ENCODE results near the gene NCBP3. TPM values are rescaled to one million over a fixed set of nuclear protein-coding genes. Genes with fewer than 3 reads are reported as not detected.

The NCBP3 gene
- total and polyA plus RNA-seq, 2 of the 4 experiments (the other 2 are of a cell fraction): 10.8 to 13.5 TPM

DNA sequence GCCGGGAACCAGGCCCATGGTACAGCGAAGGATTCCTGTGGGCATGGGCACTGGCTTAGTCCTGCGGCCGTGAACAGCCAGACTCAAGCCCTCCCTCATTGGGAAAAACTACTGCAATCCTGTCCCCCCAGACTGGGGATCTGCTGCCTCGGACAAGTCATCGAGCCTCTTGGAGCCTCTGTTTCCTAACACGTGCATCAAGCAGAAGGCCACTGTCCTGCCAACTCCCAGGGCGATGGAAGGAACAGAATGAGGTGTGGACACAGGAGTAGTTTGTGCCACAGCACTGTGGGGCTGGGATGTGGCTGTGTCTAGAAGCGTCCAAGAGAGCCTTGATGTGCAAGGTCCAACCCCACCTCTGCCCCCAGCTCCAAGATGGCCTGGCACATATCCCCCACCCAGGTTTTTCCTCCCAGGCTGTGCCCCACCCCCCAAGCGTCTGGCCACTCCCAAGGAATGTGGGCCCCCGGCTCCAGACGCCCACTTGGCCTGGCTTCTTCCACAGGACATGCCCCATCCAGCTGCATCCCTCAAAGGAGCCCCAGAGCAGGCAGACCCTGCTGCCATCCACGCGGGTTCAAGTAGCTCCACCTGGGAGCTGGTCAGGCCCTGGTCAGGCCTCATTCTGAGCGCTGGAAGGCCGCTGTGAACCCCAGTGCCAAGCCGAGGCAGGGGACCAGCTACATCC, 43.4 kb upstream of the NCBP3 start (continued):
- no peak for TF ChIP-seq RCOR1 (IDR thresholded peaks at IDR 0.05; ENCODE audit: insufficient replicate concordance, low read length)
- TF ChIP-seq RFX5 (IDR thresholded peaks at IDR 0.05; ENCODE audit: low read depth, low read length): no peak

DNA sequence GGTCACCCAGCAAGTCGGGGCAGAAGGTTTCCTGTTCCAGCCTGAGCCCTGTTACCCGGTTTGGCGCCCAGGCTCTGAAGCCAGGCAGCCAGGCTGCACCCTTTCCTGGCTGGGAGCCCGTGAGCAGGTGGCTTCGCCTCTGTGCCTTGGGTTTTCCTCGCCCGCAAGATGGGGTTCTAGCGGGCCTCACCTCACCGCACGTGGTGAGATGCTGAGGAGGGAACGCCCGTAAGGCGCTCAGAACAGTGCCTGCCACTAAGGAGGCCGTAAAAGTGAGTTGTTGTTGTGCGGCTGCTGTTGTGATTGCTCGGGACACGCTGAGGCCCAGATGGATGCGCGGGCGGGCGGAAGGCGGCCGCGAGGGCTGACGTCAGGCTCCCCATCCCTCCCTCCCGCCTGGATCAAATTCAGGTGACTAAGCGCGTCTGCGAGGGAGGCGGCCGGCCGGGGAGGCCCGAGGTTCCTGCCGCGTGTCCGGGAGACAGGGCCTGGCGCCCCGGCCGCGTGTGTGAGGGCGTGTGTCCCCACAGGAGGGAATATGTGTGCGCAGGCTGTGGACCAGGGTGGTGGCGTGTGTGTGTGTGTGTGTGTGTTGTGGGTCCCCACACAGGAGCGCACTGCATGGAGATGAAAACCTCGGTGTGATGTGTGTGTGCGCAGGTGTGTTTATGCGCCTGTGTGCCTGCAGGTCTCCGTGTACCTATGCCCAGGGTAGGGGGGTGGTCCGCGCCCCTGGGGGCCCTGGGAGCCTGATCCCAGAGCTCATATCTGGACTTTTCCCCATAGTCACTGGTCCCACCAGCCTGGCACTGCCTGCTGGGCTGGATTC, 42.5 kb upstream of the NCBP3 start:
- ATAC-seq (ENCODE audit: low read depth) (peak; percentile 37), DNase-seq (peak; percentile 94)
- Histone ChIP-seq H3K27me3 (ENCODE audit: control insufficient read depth, insufficient read depth, low read length) (no peaks in the 10 kb centered on the region), H4K8ac (ENCODE audit: low read depth in 2 of 2, low read length in 2 of 2) (peak overlapping the region; percentile 73 to 100), H4K91ac (ENCODE audit: insufficient read depth, low read depth, low read length) (peak overlapping the region; percentile 98), H3K4me1 (ENCODE audit: control insufficient read depth, insufficient read depth, low read length) (peaks cover 49% of the 10 kb centered on the region), H3K4ac (ENCODE audit: low read depth, low read length) (peak overlapping the region; percentile 87), H3K9me3 (ENCODE audit: control insufficient read depth, insufficient read depth, low read length) (no peaks in the 10 kb centered on the region), H3K4me3 (ENCODE audit: insufficient read depth, low read depth, low read length) (no peak overlapping the region), H3K23ac (ENCODE audit: low read depth, low read length) (peak overlapping the region; percentile 70), H4K5ac (ENCODE audit: low read depth, low read length) (peak overlapping the region; percentile 90), H2BK5ac (ENCODE audit: low read depth, low read length, poor library complexity, severe bottlenecking) (peak overlapping the region; percentile 97), H3K18ac (ENCODE audit: low read depth, low read length) (peak overlapping the region; percentile 51), H3K27ac (ENCODE audit: insufficient read depth, low read length) (peak overlapping the region; percentile 75), H4K20me1 (ENCODE audit: insufficient read depth, low read length) (peaks cover 6% of the 10 kb centered on the region; the same call in 1 of the 2 replicates), H3K9me1 (ENCODE audit: insufficient read depth, low read length) (peaks cover 18% of the 10 kb centered on the region), H3K79me1 (ENCODE audit: low read depth in 1 of 2, low read length in 2 of 2) (peaks cover 14 to 56% of the 10 kb centered on the region in 2 experiments; a peak in 3 of 4 replicates), H3K36me3 (ENCODE audit: control insufficient read depth, insufficient read depth, low read length) (peaks cover 4% of the 10 kb centered on the region; the same call in 1 of the 2 replicates), H3K9ac (ENCODE audit: low read depth, low read length) (peak overlapping the region; percentile 30), H2BK15ac (ENCODE audit: low read depth, low read length) (peak overlapping the region; percentile 100; the same call in 2 of the 3 replicates), H2AK5ac (ENCODE audit: low read depth, low read length) (peak overlapping the region; percentile 100), H2AK9ac (replicated peaks; ENCODE audit: low read depth, low read length, poor library complexity) (peak overlapping the region; percentile 99), H2AFZ (replicated peaks; ENCODE audit: low read length, poor library complexity) (peak overlapping the region; percentile 97), H3K56ac (ENCODE audit: extremely low read depth, insufficient read depth, low read length) (peak overlapping the region; percentile 49), H2BK20ac (ENCODE audit: low read depth, low read length) (peak overlapping the region; percentile 88; the same call in 1 of the 2 replicates), H3K4me2 (ENCODE audit: low read depth, low read length) (peak overlapping the region; percentile 39), H2BK120ac (ENCODE audit: low read depth, low read length) (peak overlapping the region; percentile 77), H3K14ac (replicated peaks; ENCODE audit: low read depth, low read length) (peak overlapping the region; percentile 84)
- no TSS peak for BruUV-seq (replicated peaks)
- in situ Hi-C loops (cut with MboI; ENCODE audit: low sequenced_read_pairs) (no loop called here), dilution Hi-C loops (cut with HindIII; ENCODE audit: low sequenced_read_pairs, unreplicated experiment) (no loop called here), intact Hi-C loops (cut with micrococcal nuclease) (loop anchor here (2.0 kb wide), 1 partner anchor 26 kb away; no protein-coding TSS in a partner anchor)
- ChIA-PET CTCF (no interaction called here), POLR2A (ENCODE audit: unreplicated experiment) (no interaction called here)
- 50% methylated on average over 11 of the region's 50 CpGs; no CpG with 5 or more reads in 1 of the 2 experiments for WGBS, 2 experiments (ENCODE audit: extremely low coverage in 2 of 2, insufficient read length in 1 of 2)
- TF ChIP-seq RFX5 (IDR thresholded peaks at IDR 0.05; ENCODE audit: low read depth, low read length) (no peak), FOS (IDR thresholded peaks at IDR 0.05; ENCODE audit: low read depth, low read length) (peak; percentile 63), NFE2L2 (IDR thresholded peaks at IDR 0.05; ENCODE audit: low read depth, low read length) (peak; percentile 64), MXI1 (IDR thresholded peaks at IDR 0.05; ENCODE audit: borderline replicate concordance, low read depth, low read length) (peak; percentile 72; the same call in 1 of the 2 replicates), POLR2A (IDR thresholded peaks at IDR 0.05; ENCODE audit: low read depth, low read length) (peak; percentile 81), BHLHE40 (IDR thresholded peaks at IDR 0.05; ENCODE audit: low read depth, low read length) (peak; percentile 41; the same call in 1 of the 2 replicates), SMC3 (IDR thresholded peaks at IDR 0.05; ENCODE audit: low read depth, low read length) (no peak), CEBPB (IDR thresholded peaks at IDR 0.05; ENCODE audit: low read depth, low read length) (no peak), MAZ (IDR thresholded peaks at IDR 0.05; ENCODE audit: borderline replicate concordance, low read depth, low read length) (peak; percentile 90)
- TF ChIP-seq, protein P1, sequence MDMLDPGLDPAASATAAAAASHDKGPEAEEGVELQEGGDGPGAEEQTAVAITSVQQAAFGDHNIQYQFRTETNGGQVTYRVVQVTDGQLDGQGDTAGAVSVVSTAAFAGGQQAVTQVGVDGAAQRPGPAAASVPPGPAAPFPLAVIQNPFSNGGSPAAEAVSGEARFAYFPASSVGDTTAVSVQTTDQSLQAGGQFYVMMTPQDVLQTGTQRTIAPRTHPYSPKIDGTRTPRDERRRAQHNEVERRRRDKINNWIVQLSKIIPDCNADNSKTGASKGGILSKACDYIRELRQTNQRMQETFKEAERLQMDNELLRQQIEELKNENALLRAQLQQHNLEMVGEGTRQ (IDR thresholded peaks at IDR 0.05; ENCODE audit: low read depth, low read length): peak; percentile 11; the same call in 1 of the 2 replicates
- TF ChIP-seq, protein P2, sequence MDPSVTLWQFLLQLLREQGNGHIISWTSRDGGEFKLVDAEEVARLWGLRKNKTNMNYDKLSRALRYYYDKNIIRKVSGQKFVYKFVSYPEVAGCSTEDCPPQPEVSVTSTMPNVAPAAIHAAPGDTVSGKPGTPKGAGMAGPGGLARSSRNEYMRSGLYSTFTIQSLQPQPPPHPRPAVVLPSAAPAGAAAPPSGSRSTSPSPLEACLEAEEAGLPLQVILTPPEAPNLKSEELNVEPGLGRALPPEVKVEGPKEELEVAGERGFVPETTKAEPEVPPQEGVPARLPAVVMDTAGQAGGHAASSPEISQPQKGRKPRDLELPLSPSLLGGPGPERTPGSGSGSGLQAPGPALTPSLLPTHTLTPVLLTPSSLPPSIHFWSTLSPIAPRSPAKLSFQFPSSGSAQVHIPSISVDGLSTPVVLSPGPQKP (IDR thresholded peaks at IDR 0.05; ENCODE audit: borderline replicate concordance, low read depth, low read length): no peak

All from IMR-90 (cell line).